ENCODE measurements around the gene LARP4B. TPM values are rescaled to one million over a fixed set of nuclear protein-coding genes. Genes with fewer than 3 reads are reported as not detected.

LARP4B gene
- polyA plus RNA-seq, 1 donor from 2014 or later: 14.2 TPM

DNA sequence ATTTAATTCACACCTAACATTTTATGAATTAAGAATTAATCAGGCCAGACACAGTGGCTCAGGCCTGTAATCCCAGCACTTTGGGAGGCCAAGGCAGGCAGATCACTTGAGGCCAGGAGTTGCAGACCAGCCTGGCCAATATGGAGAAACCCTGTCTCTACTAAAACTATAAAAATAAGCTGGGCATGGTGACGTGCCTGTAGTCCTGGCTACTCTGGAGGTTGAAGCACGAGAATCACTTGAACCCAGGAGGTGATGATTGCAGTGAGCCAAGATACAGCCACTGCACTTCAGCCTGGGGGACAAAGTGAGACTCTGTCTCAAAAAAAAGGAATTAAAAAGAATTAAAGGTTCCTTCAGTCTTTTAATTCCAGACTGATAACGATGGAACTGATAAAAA, 11.1 kb downstream of the LARP4B start:
- Histone ChIP-seq H3K9me3 (ENCODE audit: low read length) (no peaks in the 10 kb centered on the region), H3K36me3 (ENCODE audit: insufficient read depth, low read length) (no peaks in the 10 kb centered on the region)

DNA sequence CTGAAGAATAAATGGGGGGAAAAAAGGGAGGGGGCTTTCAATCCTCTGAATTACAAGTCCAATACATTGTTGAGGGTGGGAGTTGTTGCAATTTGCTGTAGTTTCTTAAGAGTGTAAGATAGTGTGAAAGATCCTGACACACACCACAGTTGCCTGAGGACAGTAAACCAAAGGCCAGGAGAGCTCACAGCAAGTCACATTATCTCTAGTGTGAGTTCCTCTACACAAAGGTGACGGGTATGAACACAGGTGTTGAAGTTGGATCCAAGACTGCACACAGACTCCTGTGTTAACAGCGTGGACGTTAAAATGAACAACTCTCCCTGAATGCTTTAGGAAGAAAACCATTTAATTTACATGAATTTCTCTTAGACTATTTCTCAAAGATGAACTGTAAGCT, 12.0 kb downstream of the LARP4B start:
- Histone ChIP-seq H3K4me2 (ENCODE audit: low read length) (no peak overlapping the region), H4K20me1 (ENCODE audit: insufficient read depth) (no peaks in the 10 kb centered on the region)

More for the DNA sequence above, 11.1 kb downstream of the LARP4B start:
- Histone ChIP-seq H3K27ac (ENCODE audit: low read length) (no peak overlapping the region), H2AFZ (ENCODE audit: low read depth, low read length) (no peak overlapping the region), H4K20me1 (ENCODE audit: insufficient read depth) (no peaks in the 10 kb centered on the region), H3K79me2 (replicated peaks; ENCODE audit: insufficient read depth, low read length) (peaks cover 43% of the 10 kb centered on the region), H3K9ac (ENCODE audit: low read length) (no peak overlapping the region), H3K9me2 (ENCODE audit: insufficient read depth, low read length) (no peaks in the 10 kb centered on the region), H3K27me3 (ENCODE audit: insufficient read depth, low read depth, low read length) (no peaks in the 10 kb centered on the region), H3K4me2 (ENCODE audit: low read length) (no peak overlapping the region), H3F3A (ENCODE audit: insufficient read depth, low read length, poor library complexity, severe bottlenecking) (no peaks in the 10 kb centered on the region), H3K4me3 (ENCODE audit: low read length) (no peak overlapping the region)
- TF ChIP-seq EZH2 (IDR thresholded peaks at IDR 0.05; ENCODE audit: borderline replicate concordance, insufficient read depth, low read length, poor library complexity, severe bottlenecking) (no peak), POLR2AphosphoS5 (IDR thresholded peaks at IDR 0.05) (no peak), TAF1 (IDR thresholded peaks at IDR 0.05; ENCODE audit: low read depth) (no peak), MXI1 (conservative IDR thresholded peaks at IDR 0.05; ENCODE audit: poor library complexity, severe bottlenecking) (no peak), SMC3 (conservative IDR thresholded peaks at IDR 0.05; ENCODE audit: poor library complexity) (no peak)

More for the DNA sequence above, 12.0 kb downstream of the LARP4B start:
- H3K27me3 ChIP-seq (ENCODE audit: insufficient read depth, low read depth, low read length): no peaks in the 10 kb centered on the region
- H3K27ac ChIP-seq (ENCODE audit: low read length): no peak overlapping the region
- no peaks in the 10 kb centered on the region for H3K9me3 ChIP-seq (ENCODE audit: low read length)
- TF ChIP-seq TAF1 (IDR thresholded peaks at IDR 0.05; ENCODE audit: low read depth): no peak
- no peak for TF ChIP-seq RAD21 (conservative IDR thresholded peaks at IDR 0.05)
- TF ChIP-seq MXI1 (conservative IDR thresholded peaks at IDR 0.05; ENCODE audit: poor library complexity, severe bottlenecking): no peak
- TF ChIP-seq, protein P1, sequence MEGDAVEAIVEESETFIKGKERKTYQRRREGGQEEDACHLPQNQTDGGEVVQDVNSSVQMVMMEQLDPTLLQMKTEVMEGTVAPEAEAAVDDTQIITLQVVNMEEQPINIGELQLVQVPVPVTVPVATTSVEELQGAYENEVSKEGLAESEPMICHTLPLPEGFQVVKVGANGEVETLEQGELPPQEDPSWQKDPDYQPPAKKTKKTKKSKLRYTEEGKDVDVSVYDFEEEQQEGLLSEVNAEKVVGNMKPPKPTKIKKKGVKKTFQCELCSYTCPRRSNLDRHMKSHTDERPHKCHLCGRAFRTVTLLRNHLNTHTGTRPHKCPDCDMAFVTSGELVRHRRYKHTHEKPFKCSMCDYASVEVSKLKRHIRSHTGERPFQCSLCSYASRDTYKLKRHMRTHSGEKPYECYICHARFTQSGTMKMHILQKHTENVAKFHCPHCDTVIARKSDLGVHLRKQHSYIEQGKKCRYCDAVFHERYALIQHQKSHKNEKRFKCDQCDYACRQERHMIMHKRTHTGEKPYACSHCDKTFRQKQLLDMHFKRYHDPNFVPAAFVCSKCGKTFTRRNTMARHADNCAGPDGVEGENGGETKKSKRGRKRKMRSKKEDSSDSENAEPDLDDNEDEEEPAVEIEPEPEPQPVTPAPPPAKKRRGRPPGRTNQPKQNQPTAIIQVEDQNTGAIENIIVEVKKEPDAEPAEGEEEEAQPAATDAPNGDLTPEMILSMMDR (IDR thresholded peaks at IDR 0.05; ENCODE audit: poor library complexity, severe bottlenecking): no peak
- TF ChIP-seq, protein P2, sequence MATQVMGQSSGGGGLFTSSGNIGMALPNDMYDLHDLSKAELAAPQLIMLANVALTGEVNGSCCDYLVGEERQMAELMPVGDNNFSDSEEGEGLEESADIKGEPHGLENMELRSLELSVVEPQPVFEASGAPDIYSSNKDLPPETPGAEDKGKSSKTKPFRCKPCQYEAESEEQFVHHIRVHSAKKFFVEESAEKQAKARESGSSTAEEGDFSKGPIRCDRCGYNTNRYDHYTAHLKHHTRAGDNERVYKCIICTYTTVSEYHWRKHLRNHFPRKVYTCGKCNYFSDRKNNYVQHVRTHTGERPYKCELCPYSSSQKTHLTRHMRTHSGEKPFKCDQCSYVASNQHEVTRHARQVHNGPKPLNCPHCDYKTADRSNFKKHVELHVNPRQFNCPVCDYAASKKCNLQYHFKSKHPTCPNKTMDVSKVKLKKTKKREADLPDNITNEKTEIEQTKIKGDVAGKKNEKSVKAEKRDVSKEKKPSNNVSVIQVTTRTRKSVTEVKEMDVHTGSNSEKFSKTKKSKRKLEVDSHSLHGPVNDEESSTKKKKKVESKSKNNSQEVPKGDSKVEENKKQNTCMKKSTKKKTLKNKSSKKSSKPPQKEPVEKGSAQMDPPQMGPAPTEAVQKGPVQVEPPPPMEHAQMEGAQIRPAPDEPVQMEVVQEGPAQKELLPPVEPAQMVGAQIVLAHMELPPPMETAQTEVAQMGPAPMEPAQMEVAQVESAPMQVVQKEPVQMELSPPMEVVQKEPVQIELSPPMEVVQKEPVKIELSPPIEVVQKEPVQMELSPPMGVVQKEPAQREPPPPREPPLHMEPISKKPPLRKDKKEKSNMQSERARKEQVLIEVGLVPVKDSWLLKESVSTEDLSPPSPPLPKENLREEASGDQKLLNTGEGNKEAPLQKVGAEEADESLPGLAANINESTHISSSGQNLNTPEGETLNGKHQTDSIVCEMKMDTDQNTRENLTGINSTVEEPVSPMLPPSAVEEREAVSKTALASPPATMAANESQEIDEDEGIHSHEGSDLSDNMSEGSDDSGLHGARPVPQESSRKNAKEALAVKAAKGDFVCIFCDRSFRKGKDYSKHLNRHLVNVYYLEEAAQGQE (IDR thresholded peaks at IDR 0.05; ENCODE audit: borderline replicate concordance): no peak
- TF ChIP-seq EZH2 (IDR thresholded peaks at IDR 0.05; ENCODE audit: borderline replicate concordance, insufficient read depth, low read length, poor library complexity, severe bottlenecking): no peak
- no peak for TF ChIP-seq POLR2AphosphoS5 (IDR thresholded peaks at IDR 0.05)
- TF ChIP-seq EP300 (conservative IDR thresholded peaks at IDR 0.05; ENCODE audit: poor library complexity, severe bottlenecking): no peak
- TF ChIP-seq SMC3 (conservative IDR thresholded peaks at IDR 0.05; ENCODE audit: poor library complexity): no peak
- no peaks in the 10 kb centered on the region for H3K36me3 ChIP-seq (ENCODE audit: insufficient read depth, low read length)
- no peak overlapping the region for H3K9ac ChIP-seq (ENCODE audit: low read length)
- H3K79me2 ChIP-seq (replicated peaks; ENCODE audit: insufficient read depth, low read length): peaks cover 40% of the 10 kb centered on the region
- H2AFZ ChIP-seq (ENCODE audit: low read depth, low read length): no peak overlapping the region
- no peaks in the 10 kb centered on the region for H3F3A ChIP-seq (ENCODE audit: insufficient read depth, low read length, poor library complexity, severe bottlenecking)
- H3K4me3 ChIP-seq (ENCODE audit: low read length): no peak overlapping the region
- H3K9me2 ChIP-seq (ENCODE audit: insufficient read depth, low read length): no peaks in the 10 kb centered on the region
